ENCODE results near the gene DFFA.
"Not testable (repeated sequence)": the region's sequence is repeated elsewhere in the genome, so short reads cannot be mapped to it uniquely, and the experiment has no call there.

The DFFA gene

GRCh38 chr1:10467078-10467477 lies 5.3 kb downstream of the DFFA start:
- H3K36me3 ChIP-seq (ENCODE audit: insufficient read depth, low read length), result peaks cover 36% of the 10 kb centered on the region; the same call in 1 of the 2 replicates
- H3F3A ChIP-seq (ENCODE audit: low read depth), result no peaks in the 10 kb centered on the region

GRCh38 chr1:10459184-10459583 lies 13.1 kb downstream of the DFFA start:
- H2AFZ ChIP-seq (ENCODE audit: low read length), result no peak overlapping the region
- H3K9me2 ChIP-seq (replicated peaks; ENCODE audit: low read depth, low read length), result no peaks in the 10 kb centered on the region
- TF ChIP-seq CTCF (conservative IDR thresholded peaks at IDR 0.05; ENCODE audit: low read length) (no peak), EZH2phosphoT487 (IDR thresholded peaks at IDR 0.05; ENCODE audit: borderline replicate concordance) (no peak)
- H3K36me3 ChIP-seq (ENCODE audit: insufficient read depth, low read length), result peaks cover 19% of the 10 kb centered on the region; the same call in 1 of the 2 replicates
- no peaks in the 10 kb centered on the region for H3K79me2 ChIP-seq (ENCODE audit: insufficient read depth, low read length)
- no peaks in the 10 kb centered on the region for H3F3A ChIP-seq (ENCODE audit: low read depth)
- no peak overlapping the region for H3K9ac ChIP-seq (ENCODE audit: low read depth, low read length, poor library complexity, severe bottlenecking)
- H3K4me3 ChIP-seq (ENCODE audit: low read length, poor library complexity, severe bottlenecking), result no peak overlapping the region
- no peaks in the 10 kb centered on the region for H3K27me3 ChIP-seq (ENCODE audit: insufficient read depth, low read length, poor library complexity, severe bottlenecking)
- no peaks in the 10 kb centered on the region for H4K20me1 ChIP-seq (ENCODE audit: insufficient read depth, low read length, poor library complexity, severe bottlenecking)
- no peak overlapping the region for H3K4me2 ChIP-seq (ENCODE audit: low read depth, low read length, poor library complexity, severe bottlenecking)
- H3K9me3 ChIP-seq (ENCODE audit: insufficient read depth, low read depth, low read length), result no peaks in the 10 kb centered on the region
- peaks cover 3% of the 10 kb centered on the region for H3K4me1 ChIP-seq (ENCODE audit: insufficient read depth, low read length, poor library complexity, severe bottlenecking)

More at GRCh38 chr1:10467078-10467477, 5.3 kb downstream of the DFFA start:
- no peaks in the 10 kb centered on the region for H3K9me3 ChIP-seq (ENCODE audit: insufficient read depth, low read depth, low read length)
- H3K4me2 ChIP-seq (ENCODE audit: low read depth, low read length, poor library complexity, severe bottlenecking), result no peak overlapping the region
- TF ChIP-seq EZH2phosphoT487 (IDR thresholded peaks at IDR 0.05; ENCODE audit: borderline replicate concordance) (no peak), CTCF (conservative IDR thresholded peaks at IDR 0.05; ENCODE audit: low read length) (no peak)
- H2AFZ ChIP-seq (ENCODE audit: low read length), result no peak overlapping the region
- H3K9me2 ChIP-seq (replicated peaks; ENCODE audit: low read depth, low read length), result no peaks in the 10 kb centered on the region
- no peaks in the 10 kb centered on the region for H4K20me1 ChIP-seq (ENCODE audit: insufficient read depth, low read length, poor library complexity, severe bottlenecking)
- H3K4me1 ChIP-seq (ENCODE audit: insufficient read depth, low read length, poor library complexity, severe bottlenecking), result peaks cover 9% of the 10 kb centered on the region
- H3K4me3 ChIP-seq (ENCODE audit: low read length, poor library complexity, severe bottlenecking), result no peak overlapping the region
- no peaks in the 10 kb centered on the region for H3K27me3 ChIP-seq (ENCODE audit: insufficient read depth, low read length, poor library complexity, severe bottlenecking)
- H3K79me2 ChIP-seq (ENCODE audit: insufficient read depth, low read length), result peaks cover 11% of the 10 kb centered on the region
- no peak overlapping the region for H3K9ac ChIP-seq (ENCODE audit: low read depth, low read length, poor library complexity, severe bottlenecking)

GRCh38 chr1:10457875-10458274 lies 14.5 kb downstream of the DFFA start:
- Histone ChIP-seq H3K36me3 (ENCODE audit: insufficient read depth, low read length) (peaks cover 13% of the 10 kb centered on the region; the same call in 1 of the 2 replicates), H3K9ac (ENCODE audit: low read depth, low read length, poor library complexity, severe bottlenecking) (no peak overlapping the region), H3K4me2 (ENCODE audit: low read depth, low read length, poor library complexity, severe bottlenecking) (no peak overlapping the region), H4K20me1 (ENCODE audit: insufficient read depth, low read length, poor library complexity, severe bottlenecking) (no peaks in the 10 kb centered on the region), H3K27me3 (ENCODE audit: insufficient read depth, low read length, poor library complexity, severe bottlenecking) (no peaks in the 10 kb centered on the region), H3K79me2 (ENCODE audit: insufficient read depth, low read length) (no peaks in the 10 kb centered on the region), H3K4me3 (ENCODE audit: low read length, poor library complexity, severe bottlenecking) (no peak overlapping the region), H3F3A (ENCODE audit: low read depth) (no peaks in the 10 kb centered on the region), H3K9me2 (replicated peaks; ENCODE audit: low read depth, low read length) (no peaks in the 10 kb centered on the region), H2AFZ (ENCODE audit: low read length) (no peak overlapping the region), H3K4me1 (ENCODE audit: insufficient read depth, low read length, poor library complexity, severe bottlenecking) (peaks cover 3% of the 10 kb centered on the region), H3K9me3 (ENCODE audit: insufficient read depth, low read depth, low read length) (no peaks in the 10 kb centered on the region)
- TF ChIP-seq EZH2phosphoT487 (IDR thresholded peaks at IDR 0.05; ENCODE audit: borderline replicate concordance) (no peak), CTCF (conservative IDR thresholded peaks at IDR 0.05; ENCODE audit: low read length) (no peak)

- H3F3A ChIP-seq (ENCODE audit: low read depth); H3K36me3 ChIP-seq (ENCODE audit: insufficient read depth, low read length); H3K4me1 ChIP-seq (ENCODE audit: insufficient read depth, low read length, poor library complexity, severe bottlenecking); H3K9me2 ChIP-seq (replicated peaks; ENCODE audit: low read depth, low read length); H3K4me2 ChIP-seq (ENCODE audit: low read depth, low read length, poor library complexity, severe bottlenecking); H2AFZ ChIP-seq (ENCODE audit: low read length); H3K4me3 ChIP-seq (ENCODE audit: low read length, poor library complexity, severe bottlenecking); H3K27me3 ChIP-seq (ENCODE audit: insufficient read depth, low read length, poor library complexity, severe bottlenecking); H3K79me2 ChIP-seq (ENCODE audit: insufficient read depth, low read length); H3K9me3 ChIP-seq (ENCODE audit: insufficient read depth, low read depth, low read length); H3K9ac ChIP-seq (ENCODE audit: low read depth, low read length, poor library complexity, severe bottlenecking); H4K20me1 ChIP-seq (ENCODE audit: insufficient read depth, low read length, poor library complexity, severe bottlenecking): not testable (repeated sequence)
Observed at GRCh38 chr1:10457462-10457861, 14.9 kb downstream of the DFFA start.
